VCaP (cell line): Measurements from ENCODE around the gene KAZN.
A peak's percentile ranks its signal among the peaks of the same experiment; 100 is the strongest.

Experiments
- H3K27ac ChIP-seq: fragments of 450-650 bp; 2 replicates; pipeline ENCODE4 v1.5.1; 2017
- CTCF ChIP-seq: fragments of 450-650 bp; conservative IDR thresholded peaks from 2 replicates; pipeline ENCODE4 v1.5.1; 2017; ENCODE audit warnings: mild to moderate bottlenecking, moderate library complexity

KAZN gene

GRCh38 chr1:14631421-14631820 is 32.9 kb downstream of the KAZN start:
- no peak for TF ChIP-seq CTCF

GRCh38 chr1:14634486-14634885 is 36.0 kb downstream of the KAZN start:
- TF ChIP-seq CTCF = no peak

More at GRCh38 chr1:14631421-14631820, 32.9 kb downstream of the KAZN start:
- H3K27ac ChIP-seq = no peak overlapping the region

GRCh38 chr1:14635421-14635820 is 36.9 kb downstream of the KAZN start:
- H3K27ac ChIP-seq = no peak overlapping the region
- no peak for TF ChIP-seq CTCF

More at GRCh38 chr1:14634486-14634885, 36.0 kb downstream of the KAZN start:
- peak overlapping the region; percentile 29; the same call in 1 of the 2 replicates for H3K27ac ChIP-seq

GRCh38 chr1:14636897-14637632 is 38.6 kb downstream of the KAZN start:
- H3K27ac ChIP-seq = no peak overlapping the region
- TF ChIP-seq CTCF = no peak

- H3K27ac ChIP-seq = no peak overlapping the region
Observed at GRCh38 chr1:14639291-14640050, 41.0 kb downstream of the KAZN start.

GRCh38 chr1:14642712-14643111 is 44.2 kb downstream of the KAZN start:
- no peak overlapping the region for H3K27ac ChIP-seq
- TF ChIP-seq CTCF = no peak

More at GRCh38 chr1:14639291-14640050, 41.0 kb downstream of the KAZN start:
- TF ChIP-seq CTCF = no peak

GRCh38 chr1:14646973-14647372 is 48.5 kb downstream of the KAZN start:
- TF ChIP-seq CTCF = no peak
- H3K27ac ChIP-seq = no peak overlapping the region
